HG03135 (cell line): ENCODE data around the gene GRB2.
"Not testable (repeated sequence)": the region's sequence is repeated elsewhere in the genome, so short reads cannot be mapped to it uniquely, and the experiment has no call there.

ENCODE experiments used
- ATAC-seq: cut with Tn5 transposase; IDR thresholded peaks from one replicate; pipeline ENCODE4 v1.9.1; 2021; ENCODE audit warnings: mild to moderate bottlenecking, moderate library complexity; ENCODE audit not compliant: unreplicated experiment

The GRB2 gene

GRCh38 chr17:75288770-75289114 is 116.7 kb downstream of the GRB2 start:
- ATAC-seq = peak; percentile 7

DNA sequence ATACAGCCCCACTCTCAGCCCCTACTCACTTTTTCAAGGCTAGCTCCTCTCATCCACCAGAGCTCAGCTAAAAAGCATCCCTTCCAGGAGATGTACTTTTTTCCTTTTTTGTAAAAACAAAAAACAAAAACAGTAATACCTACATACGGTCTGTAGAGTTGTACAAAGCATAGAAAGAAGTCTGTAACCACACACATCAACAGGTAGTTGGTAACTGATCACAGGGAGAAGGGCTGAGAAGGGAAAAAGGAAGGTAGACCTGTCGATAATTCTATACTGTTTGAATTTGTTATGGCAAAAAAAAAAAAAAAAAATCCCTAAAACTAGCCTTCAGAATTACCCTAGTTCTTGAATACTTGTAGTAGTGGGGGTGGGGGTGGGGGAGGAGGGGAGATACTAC is 117.1 kb downstream of the GRB2 start:
- no peak for ATAC-seq

DNA sequence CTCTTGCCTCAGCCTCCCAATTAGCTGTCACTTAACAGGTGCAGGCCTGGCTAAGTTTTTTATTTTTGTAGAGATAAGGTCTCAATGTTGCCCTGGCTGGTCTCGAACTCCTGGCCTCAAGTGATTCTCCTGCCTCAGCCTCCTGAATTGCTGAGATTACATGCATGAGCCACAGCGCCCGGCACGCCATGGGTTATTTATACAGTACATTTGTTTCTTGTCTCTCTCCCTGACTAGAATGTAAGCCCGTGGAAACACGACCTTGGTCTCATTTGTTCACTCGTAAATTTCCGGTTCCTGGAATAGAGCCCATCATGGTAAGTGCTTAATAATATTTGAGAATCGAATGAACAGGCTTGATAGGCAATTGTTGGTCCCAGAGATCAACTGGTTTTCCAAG is 118.3 kb downstream of the GRB2 start:
- ATAC-seq = no peak

GRCh38 chr17:75285123-75285522 is 120.4 kb downstream of the GRB2 start:
- ATAC-seq = no peak

GRCh38 chr17:75280189-75280588 is 125.3 kb downstream of the GRB2 start:
- not testable (repeated sequence) for ATAC-seq

GRCh38 chr17:75277664-75278071 is 127.8 kb downstream of the GRB2 start:
- ATAC-seq = no peak

DNA sequence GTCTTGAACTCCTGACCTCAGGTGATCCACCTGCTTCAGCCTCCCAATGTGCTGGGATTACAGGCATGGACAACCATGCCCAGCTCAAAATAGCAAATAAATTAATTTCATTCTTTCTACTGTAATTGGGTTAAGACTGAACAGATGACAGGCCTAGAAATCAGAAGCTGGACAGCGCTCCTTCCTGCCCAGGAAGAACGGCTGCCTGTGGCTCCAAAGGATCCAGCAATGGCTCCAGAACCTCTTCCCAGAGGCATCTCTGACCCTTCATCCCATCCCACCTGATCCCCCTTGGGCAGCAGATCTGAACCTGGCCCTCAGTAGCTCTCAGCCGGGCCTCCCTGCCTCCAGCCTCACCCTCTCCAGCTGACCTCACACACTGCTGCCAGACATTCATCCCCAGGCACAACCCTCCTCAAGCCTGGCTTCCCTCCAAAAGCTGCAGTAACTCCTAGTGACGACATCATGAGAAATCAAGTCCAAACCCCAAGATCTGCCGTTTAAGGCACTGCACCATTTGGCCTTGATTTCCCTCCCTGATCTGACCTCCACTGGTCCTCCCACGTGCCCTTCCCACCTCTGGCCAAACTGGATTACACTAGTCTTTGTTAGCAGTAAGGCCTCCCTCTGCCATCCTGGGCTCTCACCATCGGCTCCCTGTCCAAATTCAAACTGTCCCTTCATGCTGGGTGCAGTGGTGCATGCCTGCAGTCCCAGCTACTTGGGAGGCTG is 131.3 kb downstream of the GRB2 start:
- no peak for ATAC-seq

DNA sequence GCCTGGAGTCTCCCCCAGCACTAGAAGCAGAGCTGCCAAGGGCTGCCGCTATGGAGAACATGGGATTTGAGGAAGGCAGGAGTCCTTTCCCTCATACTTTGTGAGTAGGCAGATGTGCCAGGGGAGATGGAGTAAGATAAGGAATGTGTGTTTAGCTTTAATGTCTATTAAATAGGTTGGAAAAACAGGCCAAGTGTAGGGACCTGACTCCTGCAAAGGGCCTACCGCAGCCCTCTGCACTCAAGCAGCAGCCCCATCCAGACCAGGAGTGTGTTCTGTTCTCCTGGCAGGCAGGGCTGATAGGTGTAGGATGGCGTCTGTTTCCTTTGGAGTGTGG is 132.7 kb downstream of the GRB2 start:
- no peak for ATAC-seq

- ATAC-seq = no peak
These were observed 133.3 kb downstream of the GRB2 start for GRCh38 chr17:75271955-75272847.

GRCh38 chr17:75271233-75271954 is 134.1 kb downstream of the GRB2 start:
- peak; percentile 65 for ATAC-seq

GRCh38 chr17:75270966-75271232 is 134.6 kb downstream of the GRB2 start, which contains the start of gene MIF4GD:
Gene MIF4GD (minus strand): TSS chr17:75271231. CDS start chr17:75270195, 1,036 bp downstream.
- ATAC-seq = no peak

GRCh38 chr17:75270218-75270965 is 135.1 kb downstream of the GRB2 start:
- peak; percentile 42 for ATAC-seq

DNA sequence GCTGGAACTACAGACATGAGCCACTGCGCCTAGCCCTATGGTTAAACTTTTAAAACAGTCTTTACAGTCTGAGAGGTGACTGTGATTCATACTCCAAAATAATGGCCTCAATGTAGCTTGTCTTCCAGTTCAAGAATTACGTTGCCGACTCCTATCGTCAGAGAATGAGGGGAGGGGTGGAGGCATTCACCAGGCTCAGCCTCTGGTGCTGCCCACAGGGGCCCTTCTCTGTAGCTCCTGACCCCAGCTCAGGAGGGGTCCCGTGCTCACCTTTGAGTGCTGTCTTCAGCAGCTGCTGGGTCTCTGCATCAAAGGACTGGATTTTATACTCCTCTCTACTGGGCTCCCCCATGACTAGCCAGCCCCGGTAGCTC is 135.6 kb downstream of the GRB2 start:
- no peak for ATAC-seq
